K562 (cell line): ENCODE data around the gene SPTAN1. TPM values are rescaled to one million over a fixed set of nuclear protein-coding genes. Genes with fewer than 3 reads are reported as not detected.

Experiments used
- ATAC-seq: fragments of 200-7000 bp; cut with Tn5 transposase; 3 replicates; pipeline ENCODE4 v1.9.1; 2020; ENCODE audit warnings: moderate library complexity
- BruUV-seq: library from RNA; stranded (reverse); fragments of 400-500 nt; replicated peaks from 2 replicates; lab custom pipeline; 2021; lab: Mats Ljungman, UMichigan
- CTCF ChIA-PET: fragments of 300-600 bp; formaldehyde crosslinking; extraction: SDS; loops from one replicate; lab custom pipeline; 2021; ENCODE audit warnings: low intra/inter-chr PET ratio; lab: Yijun Ruan, JAX
- POLR2A ChIA-PET: fragments of 300-600, 350-650 bp; sonication (Branson Sonifier 250); formaldehyde crosslinking; extraction: SDS; loops from one replicate; lab custom pipeline; 2021; ENCODE audit warnings: antibody characterized with exemption, inconsistent platforms; lab: Yijun Ruan, JAX
- DNase-seq, 4 experiments: peaks; one replicate each; pipeline versions ENCODE4 v3.0.0 to v3.0.0-alpha.2; 2011 to 2018; ENCODE audit warnings: low spot score in 3 of 4, mixed read lengths in 3 of 4; ENCODE audit errors: extremely low read depth in 1 of 4
- FAIRE-seq: peaks from 2 replicates; lab custom pipeline; 2011; peaks lifted over from hg19 to GRCh38; lab: Jason Lieb, UNC
- H2AFZ ChIP-seq: 2 replicates; pipeline ENCODE4 v1.6.0; 2011; ENCODE audit warnings: low read depth, low read length, control low read depth, inconsistent platforms
- H3K27ac ChIP-seq: fragments of 200-600 bp; 3 replicates; pipeline ENCODE4 v1.8.0; 2011; ENCODE audit warnings: low read depth, mild to moderate bottlenecking, control low read depth, inconsistent platforms, low read length, moderate library complexity, mixed read lengths; ENCODE audit errors: extremely low read depth
- H3K27me3 ChIP-seq, 2 experiments: fragments of 300-600 bp in 1 of 2; 2 replicates in 1 of 2; 3 replicates in 1 of 2; pipeline versions ENCODE4 v1.6.0 to v1.8.0; 2011; ENCODE audit warnings: inconsistent platforms in 2 of 2, low read length in 2 of 2, mild to moderate bottlenecking in 1 of 2, mixed read lengths in 1 of 2, moderate library complexity in 1 of 2; ENCODE audit not compliant: control insufficient read depth in 2 of 2, insufficient read depth in 2 of 2
- H3K36me3 ChIP-seq: fragments of 300-600 bp; 3 replicates; pipeline ENCODE4 v1.8.0; 2011; ENCODE audit warnings: mild to moderate bottlenecking, low read length, inconsistent platforms; ENCODE audit not compliant: control insufficient read depth, insufficient read depth
- H3K4me1 ChIP-seq, 2 experiments: fragments of 200-600 bp in 1 of 2; replicated peaks in 1 of 2; 2 replicates in 1 of 2; 3 replicates in 1 of 2; pipeline versions ENCODE4 v1.5.1 to v1.8.0; 2011; ENCODE audit warnings: inconsistent platforms in 2 of 2, low read length in 2 of 2, mild to moderate bottlenecking in 1 of 2, mixed read lengths in 1 of 2, moderate library complexity in 1 of 2; ENCODE audit not compliant: control insufficient read depth in 2 of 2, insufficient read depth in 2 of 2
- H3K4me2 ChIP-seq: 2 replicates; pipeline ENCODE4 v1.6.1; 2011; ENCODE audit warnings: low read length, control low read depth, inconsistent platforms, mixed read lengths; ENCODE audit not compliant: insufficient read depth
- H3K4me3 ChIP-seq: fragments of 200-600 bp; sonication (generic), shearing (Covaris generic); 2 replicates; pipeline ENCODE4 v1.5.1; 2016; ENCODE audit warnings: control low read depth, inconsistent platforms
- H3K79me2 ChIP-seq: fragments of 200-600 bp; 3 replicates; pipeline ENCODE4 v1.8.0; 2011; ENCODE audit warnings: low read length, inconsistent platforms; ENCODE audit not compliant: control insufficient read depth, insufficient read depth
- H3K9ac ChIP-seq, 2 experiments: 2 replicates each; pipeline versions ENCODE4 v1.6.0 to v1.6.1; 2011; ENCODE audit warnings: low read depth in 2 of 2, low read length in 2 of 2, control low read depth in 1 of 2, inconsistent platforms in 1 of 2, mild to moderate bottlenecking in 1 of 2, mixed read lengths in 1 of 2; ENCODE audit not compliant: insufficient read depth in 1 of 2
- H3K9me1 ChIP-seq: one replicate; pipeline ENCODE4 v1.6.0; 2011; ENCODE audit warnings: inconsistent platforms, mild to moderate bottlenecking, low read length, moderate library complexity; ENCODE audit not compliant: control insufficient read depth, insufficient read depth
- H3K9me3 ChIP-seq: replicated peaks from 2 replicates; pipeline ENCODE4 v1.5.1; 2011; ENCODE audit warnings: low read depth, low read length, inconsistent platforms; ENCODE audit not compliant: control insufficient read depth, insufficient read depth
- H4K20me1 ChIP-seq: replicated peaks from 2 replicates; pipeline ENCODE4 v1.6.1; 2011; ENCODE audit warnings: low read length, inconsistent platforms, mixed read lengths; ENCODE audit not compliant: control insufficient read depth, insufficient read depth
- EP400 ChIP-seq: fragments of 450-650 bp; IDR thresholded peaks from 2 replicates; pipeline ENCODE4 v1.6.1; 2017; ENCODE audit warnings: antibody characterized with exemption, mild to moderate bottlenecking, moderate library complexity
- JUN ChIP-seq, 2 experiments: sonication (generic) in 1 of 2; formaldehyde crosslinking in 1 of 2; IDR thresholded peaks; 2 replicates each; pipeline versions ENCODE4 v1.6.1 to v1.8.0; 2012 to 2022; ENCODE audit warnings: borderline replicate concordance in 2 of 2, mild to moderate bottlenecking in 2 of 2, improper control_type of control experiment in 1 of 2, low read depth in 1 of 2, low read length in 1 of 2, missing genetic modification reagents in 1 of 2
- NFE2L1 ChIP-seq: fragments of 450-650 bp; IDR thresholded peaks from 2 replicates; pipeline ENCODE4 v1.6.1; 2016; ENCODE audit warnings: missing genetic modification characterization, low read depth, mild to moderate bottlenecking, missing compliant biosample characterization, moderate library complexity, borderline replicate concordance
- RBFOX2 ChIP-seq: fragments of 200-400 bp; formaldehyde crosslinking; IDR thresholded peaks from 2 replicates; pipeline ENCODE4 v1.6.1; 2017; ENCODE audit warnings: low read depth, mild to moderate bottlenecking, low read length, moderate library complexity
- TCFL5 ChIP-seq: fragments of 250-450 bp; sonication (Bioruptor Pico); conservative IDR thresholded peaks from 2 replicates; pipeline ENCODE4 v1.6.1; 2021; ENCODE audit warnings: mild to moderate bottlenecking, moderate library complexity, matching md5 sums
- ZFPM2 ChIP-seq: fragments of 250-450 bp; sonication (Bioruptor Pico); IDR thresholded peaks from 2 replicates; pipeline ENCODE4 v1.5.1; 2022; ENCODE audit warnings: mild to moderate bottlenecking
- ZNF12 ChIP-seq: sonication (generic); formaldehyde crosslinking; IDR thresholded peaks from 2 replicates; pipeline ENCODE4 v1.4.0; 2020; ENCODE audit warnings: mild to moderate bottlenecking, missing genetic modification reagents
- ZNF436 ChIP-seq: fragments of 250-450, 450-650 bp; sonication (Bioruptor Pico); formaldehyde crosslinking; IDR thresholded peaks from 2 replicates; pipeline ENCODE4 v1.7.0; 2020; ENCODE audit warnings: mild to moderate bottlenecking
- WGBS: fragments of 100-300 bp; shearing (Covaris generic); methylation state at CpG from one replicate; pipeline ENCODE4 v1.1.6; 2016; ENCODE audit warnings: low coverage, mixed read lengths; ENCODE audit not compliant: insufficient coverage; ENCODE audit errors: missing lambda C conversion rate; 5-methylcytosine and 5-hydroxymethylcytosine counted together
- in situ Hi-C: fragments of 300-500 bp; cut with MboI; formaldehyde crosslinking; loops from 4 replicates; pipeline ENCODE4 v1.15.0; 2018; ENCODE audit warnings: inconsistent platforms, mixed read lengths
- intact Hi-C: fragments of 100-400 bp; cut with micrococcal nuclease; formaldehyde crosslinking; loops from 2 replicates; pipeline ENCODE4 v1.14.2; 2022
- polyA plus RNA-seq, 8 experiments: library from polyadenylated mRNA; depleted of rRNA in 4 of 8; stranded (reverse) in 5 of 8; unstranded in 3 of 8; fragments of >200 nt; fragmentation: Nextera tagmentation in 2 of 8; fragmentation: Illumina TruSeq in 1 of 8; extraction: Ambion mirVana in 2 of 8; extraction: Trizol in 1 of 8; gene quantifications; 2 replicates each; pipeline versions ENCODE4 v1.2.1 to v1.2.3, GENCODE V29; 2011 to 2014; ENCODE audit warnings: inconsistent platforms in 1 of 8, missing spikeins in 1 of 8
- total RNA-seq, 7 experiments: library from RNA; depleted of rRNA in 6 of 7; stranded (reverse); fragments of >200 nt in 6 of 7; fragmentation: Illumina TruSeq in 2 of 7; extraction: Trizol in 2 of 7; gene quantifications; 2 replicates each; pipeline versions ENCODE4 v1.2.1 to v1.2.3, GENCODE V29; 2011 to 2021; ENCODE audit warnings: low replicate concordance in 1 of 7
- TF ChIP-seq, protein P1 (sequence below): fragments of 250-450 bp; sonication (Bioruptor Pico); IDR thresholded peaks from 2 replicates; pipeline ENCODE4 v1.8.0; 2022; ENCODE audit warnings: moderate library complexity, mild to moderate bottlenecking, inconsistent platforms
- TF ChIP-seq, protein P2 (sequence below): fragments of 250-450 bp; sonication (Bioruptor Pico); IDR thresholded peaks from 2 replicates; pipeline ENCODE4 v1.5.0; 2021

Gene SPTAN1
- total and polyA plus RNA-seq, 9 of the 15 experiments (the other 6 are each of a cell fraction or from before 2014, with no cell fraction given) = 1.5 to 13.5 (median 6.8) TPM

DNA sequence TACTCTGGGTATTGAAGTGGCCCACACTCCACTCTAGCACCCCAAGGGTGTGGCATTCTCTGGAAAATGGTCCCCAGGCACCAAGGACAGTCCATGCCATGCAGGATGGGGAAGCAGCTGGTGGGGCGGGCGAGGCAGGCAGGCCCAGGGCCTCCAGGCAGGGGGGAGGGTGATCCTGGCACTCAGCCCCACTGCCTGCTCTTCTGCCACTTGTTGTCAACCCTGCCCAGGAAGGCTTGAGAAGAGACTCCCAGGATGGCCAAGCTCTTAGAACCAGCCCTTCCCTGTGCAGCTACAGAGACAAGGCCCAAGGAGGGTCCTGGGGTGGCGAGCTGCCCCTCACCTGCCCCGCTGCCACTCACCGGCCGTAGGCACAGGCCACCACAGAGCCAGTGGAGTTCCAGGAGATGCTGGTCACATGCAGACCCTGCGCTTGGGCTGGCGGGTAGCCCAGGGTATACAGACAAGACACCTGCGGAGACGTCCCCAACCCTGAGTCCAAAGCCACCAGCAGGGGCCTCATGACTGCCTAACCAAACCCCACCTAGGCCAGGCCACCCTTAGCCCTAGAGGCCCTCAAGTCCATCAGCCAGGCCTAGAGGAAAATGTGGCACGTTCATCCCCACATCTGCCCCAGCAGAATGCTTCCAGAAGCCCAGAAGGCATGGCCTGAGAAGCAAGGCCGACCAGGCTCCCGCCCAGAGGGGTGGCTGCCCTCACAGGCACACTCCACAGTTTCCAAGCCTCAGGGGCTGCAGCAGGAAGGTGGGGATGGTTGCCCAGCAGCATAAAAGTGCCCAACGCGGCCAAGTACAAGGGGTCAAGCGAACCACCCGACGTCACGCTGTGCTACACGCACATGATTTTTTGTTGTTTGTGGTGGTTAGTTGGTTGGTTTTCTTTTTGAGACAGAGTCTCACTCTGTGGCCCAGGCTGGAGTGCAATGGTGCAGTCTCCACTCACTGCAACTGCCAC lies 84.5 kb downstream of the SPTAN1 start:
- no peak for FAIRE-seq
- no peaks in the 10 kb centered on the region for H3K9me1 ChIP-seq
- intact Hi-C loops = no loop called here
- 93% methylated on average over 19 of the region's 20 CpGs for WGBS
- peak overlapping the region in 1 of 2 experiments; percentile 43; a peak in 2 of 4 replicates for H3K9ac ChIP-seq
- no peaks in the 10 kb centered on the region for H3K9me3 ChIP-seq
- POLR2A ChIA-PET = no interaction called here
- TF ChIP-seq TCFL5 (CRISPR knock-in tag) (no peak), RBFOX2 (peak; percentile 33; the same call in 1 of the 2 replicates)
- TF ChIP-seq, all 486 proteins: peak for 1
- BruUV-seq = no TSS peak
- Histone ChIP-seq H3K27me3 (no peaks in the 10 kb centered on the region), H2AFZ (no peak overlapping the region), H3K4me2 (no peak overlapping the region), H3K27ac (no peak overlapping the region), H3K79me2 (no peaks in the 10 kb centered on the region), H4K20me1 (no peaks in the 10 kb centered on the region; the same call in 1 of the 2 replicates), H3K36me3 (peaks cover 87% of the 10 kb centered on the region), H3K4me3 (no peak overlapping the region), H3K4me1 (peaks cover 0 to 30% of the 10 kb centered on the region in 2 experiments; a peak in 2 of 5 replicates)
- ATAC-seq (no peak), DNase-seq (no peak)
- in situ Hi-C loops = no loop called here
- CTCF ChIA-PET = no interaction called here

DNA sequence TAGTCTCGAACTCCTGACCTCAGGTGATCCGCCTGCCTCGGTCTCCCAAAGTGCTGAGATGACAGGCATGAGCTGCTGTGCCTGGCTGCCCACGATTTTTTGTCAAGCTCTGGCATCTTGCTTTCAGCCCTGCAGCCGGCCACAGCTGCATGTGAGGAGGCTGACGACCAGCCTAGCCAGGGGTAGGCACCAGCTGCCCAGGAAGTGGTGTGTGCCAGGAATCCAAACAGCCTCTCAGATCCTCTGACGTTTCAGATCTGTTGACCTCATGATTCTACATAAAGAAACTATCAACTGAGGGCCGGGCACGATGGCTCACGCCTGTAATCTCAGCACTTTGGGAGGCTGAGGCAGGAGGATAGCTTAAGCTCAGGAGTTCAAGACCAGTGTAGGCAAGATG lies 85.3 kb downstream of the SPTAN1 start:
- FAIRE-seq (no peak), DNase-seq (no peak), ATAC-seq (no peak)
- no peak overlapping the region for H2AFZ ChIP-seq
- WGBS = 81% methylated on average over 10 of the region's 10 CpGs
- no peak overlapping the region for H3K4me2 ChIP-seq
- H3K9me3 ChIP-seq = no peaks in the 10 kb centered on the region
- H3K36me3 ChIP-seq = peaks cover 79% of the 10 kb centered on the region
- H3K9me1 ChIP-seq = no peaks in the 10 kb centered on the region
- no peak overlapping the region for H3K27ac ChIP-seq
- intact Hi-C loops = no loop called here
- in situ Hi-C loops = no loop called here
- no TSS peak for BruUV-seq
- H3K27me3 ChIP-seq = no peaks in the 10 kb centered on the region
- CTCF ChIA-PET = no interaction called here
- H3K9ac ChIP-seq = no peak overlapping the region; a peak in 1 of 4 replicates
- POLR2A ChIA-PET = interaction anchor here (0.6 kb wide), 1 partner anchor 281 kb away, joined by 4 read pairs; no protein-coding TSS in a partner anchor
- no peaks in the 10 kb centered on the region for H3K79me2 ChIP-seq
- peaks cover 0 to 30% of the 10 kb centered on the region in 2 experiments; a peak in 2 of 5 replicates for H3K4me1 ChIP-seq
- no peak overlapping the region for H3K4me3 ChIP-seq
- no peaks in the 10 kb centered on the region; the same call in 1 of the 2 replicates for H4K20me1 ChIP-seq
- no peak for TF ChIP-seq JUN (IDR thresholded peaks at IDR 0.05; ENCODE audit: borderline replicate concordance, low read depth, low read length)
- TF ChIP-seq JUN (CRISPR knock-in tag; IDR thresholded peaks at IDR 0.05; ENCODE audit: borderline replicate concordance) = no peak
- TF ChIP-seq EP400 = no peak
- TF ChIP-seq ZNF436 (CRISPR knock-in tag) = no peak
- no peak for TF ChIP-seq NFE2L1 (tag)
- TF ChIP-seq, protein P1, sequence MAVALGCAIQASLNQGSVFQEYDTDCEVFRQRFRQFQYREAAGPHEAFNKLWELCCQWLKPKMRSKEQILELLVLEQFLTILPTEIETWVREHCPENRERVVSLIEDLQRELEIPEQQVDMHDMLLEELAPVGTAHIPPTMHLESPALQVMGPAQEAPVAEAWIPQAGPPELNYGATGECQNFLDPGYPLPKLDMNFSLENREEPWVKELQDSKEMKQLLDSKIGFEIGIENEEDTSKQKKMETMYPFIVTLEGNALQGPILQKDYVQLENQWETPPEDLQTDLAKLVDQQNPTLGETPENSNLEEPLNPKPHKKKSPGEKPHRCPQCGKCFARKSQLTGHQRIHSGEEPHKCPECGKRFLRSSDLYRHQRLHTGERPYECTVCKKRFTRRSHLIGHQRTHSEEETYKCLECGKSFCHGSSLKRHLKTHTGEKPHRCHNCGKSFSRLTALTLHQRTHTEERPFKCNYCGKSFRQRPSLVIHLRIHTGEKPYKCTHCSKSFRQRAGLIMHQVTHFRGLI (CRISPR knock-in tag) = no peak
- no peak for TF ChIP-seq ZNF12 (CRISPR knock-in tag)
- no peak for TF ChIP-seq ZFPM2
- TF ChIP-seq, protein P2, sequence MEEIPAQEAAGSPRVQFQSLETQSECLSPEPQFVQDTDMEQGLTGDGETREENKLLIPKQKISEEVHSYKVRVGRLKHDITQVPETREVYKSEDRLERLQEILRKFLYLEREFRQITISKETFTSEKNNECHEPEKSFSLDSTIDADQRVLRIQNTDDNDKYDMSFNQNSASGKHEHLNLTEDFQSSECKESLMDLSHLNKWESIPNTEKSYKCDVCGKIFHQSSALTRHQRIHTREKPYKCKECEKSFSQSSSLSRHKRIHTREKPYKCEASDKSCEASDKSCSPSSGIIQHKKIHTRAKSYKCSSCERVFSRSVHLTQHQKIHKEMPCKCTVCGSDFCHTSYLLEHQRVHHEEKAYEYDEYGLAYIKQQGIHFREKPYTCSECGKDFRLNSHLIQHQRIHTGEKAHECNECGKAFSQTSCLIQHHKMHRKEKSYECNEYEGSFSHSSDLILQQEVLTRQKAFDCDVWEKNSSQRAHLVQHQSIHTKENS = no peak
